GM12892 (cell line): Measurements from ENCODE around the gene TRPM3.

ENCODE experiments used
- POLR2A ChIP-seq: IDR thresholded peaks from 2 replicates; pipeline ENCODE4 v1.6.1; 2011; ENCODE audit warnings: low read depth, low read length, control low read depth
- POLR2AphosphoS5 ChIP-seq: IDR thresholded peaks from 2 replicates; pipeline ENCODE4 v1.6.1; 2011; ENCODE audit warnings: low read depth, low read length, control low read depth
- TAF1 ChIP-seq: IDR thresholded peaks from 2 replicates; pipeline ENCODE4 v1.6.1; 2011; ENCODE audit warnings: low read depth, mild to moderate bottlenecking, control low read depth, low read length, borderline replicate concordance

DNA sequence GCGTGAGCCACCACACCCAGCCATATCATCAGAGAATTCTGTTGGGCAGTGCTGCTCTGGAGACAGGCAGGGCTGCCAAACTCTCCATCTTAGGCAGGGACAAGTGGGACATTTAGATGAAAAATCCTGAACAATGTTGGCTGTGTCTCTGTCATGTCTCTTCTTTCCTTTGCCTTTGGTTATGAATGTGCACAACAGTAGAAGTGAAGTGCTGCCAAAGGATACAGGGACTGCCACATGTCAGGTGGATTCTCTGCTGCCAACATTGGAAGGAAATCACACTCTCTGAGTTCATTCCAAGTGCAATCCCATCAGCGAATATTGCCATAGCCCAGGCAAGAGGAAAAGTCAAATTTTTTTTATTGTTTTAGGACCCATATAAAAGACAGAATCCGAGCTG, 348.8 kb downstream of the TRPM3 start:
- TF ChIP-seq POLR2AphosphoS5 (no peak), POLR2A (no peak), TAF1 (no peak)
